T-helper 2 cell treated with Interferon-gamma antibody and Interleukin-4, amounts not matched to agents 100 ng/mL and 5 ng/mL, for 36 hours (primary cell): Measurements from ENCODE around the gene ZNF275. TPM values are rescaled to one million over a fixed set of nuclear protein-coding genes. Genes with fewer than 3 reads are reported as not detected.
"Not testable (repeated sequence)": the region's sequence is repeated elsewhere in the genome, so short reads cannot be mapped to it uniquely, and the experiment has no call there.

Source experiments
- intact Hi-C: fragments of 100-400 bp; cut with micrococcal nuclease; formaldehyde crosslinking; loops from one replicate; pipeline ENCODE4 v1.15.1; 2023
- total RNA-seq: library from RNA; stranded (reverse); gene quantifications from 2 replicates; pipeline ENCODE4 v1.2.3, GENCODE V29; 2022

The ZNF275 gene, protein sequence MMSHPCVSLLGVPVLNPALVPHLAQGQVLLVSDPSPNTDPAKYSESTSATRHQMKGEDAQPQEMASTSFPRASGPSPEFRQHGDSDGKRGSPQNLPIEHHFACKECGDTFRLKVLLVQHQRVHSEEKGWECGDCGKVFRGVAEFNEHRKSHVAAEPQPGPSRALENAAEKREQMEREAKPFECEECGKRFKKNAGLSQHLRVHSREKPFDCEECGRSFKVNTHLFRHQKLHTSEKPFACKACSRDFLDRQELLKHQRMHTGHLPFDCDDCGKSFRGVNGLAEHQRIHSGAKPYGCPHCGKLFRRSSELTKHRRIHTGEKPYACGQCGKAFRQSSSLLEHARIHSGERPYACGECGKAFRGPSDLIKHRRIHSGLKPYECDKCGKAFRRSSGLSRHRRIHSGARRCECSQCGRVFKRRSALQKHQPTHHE
- total RNA-seq: 20.1 and 20.7 TPM in 2 replicates

GRCh38 chrX:153333821-153334653, at the start of gene ZNF275:
Gene ZNF275 (plus strand): TSS chrX:153334153. CDS start chrX:153336680, 2,527 bp downstream.
- intact Hi-C loops: loop anchor here (1.0 to 10.0 kb wide), 3 partner anchors 9 to 379 kb away; partner anchors contain the start of gene CCNQ

- intact Hi-C loops: not testable (repeated sequence)
These were observed 48.3 kb upstream of the ZNF275 start for GRCh38 chrX:153285678-153286077.

GRCh38 chrX:153288807-153289206, 45.1 kb upstream of the ZNF275 start:
- intact Hi-C loops: not testable (repeated sequence)

DNA sequence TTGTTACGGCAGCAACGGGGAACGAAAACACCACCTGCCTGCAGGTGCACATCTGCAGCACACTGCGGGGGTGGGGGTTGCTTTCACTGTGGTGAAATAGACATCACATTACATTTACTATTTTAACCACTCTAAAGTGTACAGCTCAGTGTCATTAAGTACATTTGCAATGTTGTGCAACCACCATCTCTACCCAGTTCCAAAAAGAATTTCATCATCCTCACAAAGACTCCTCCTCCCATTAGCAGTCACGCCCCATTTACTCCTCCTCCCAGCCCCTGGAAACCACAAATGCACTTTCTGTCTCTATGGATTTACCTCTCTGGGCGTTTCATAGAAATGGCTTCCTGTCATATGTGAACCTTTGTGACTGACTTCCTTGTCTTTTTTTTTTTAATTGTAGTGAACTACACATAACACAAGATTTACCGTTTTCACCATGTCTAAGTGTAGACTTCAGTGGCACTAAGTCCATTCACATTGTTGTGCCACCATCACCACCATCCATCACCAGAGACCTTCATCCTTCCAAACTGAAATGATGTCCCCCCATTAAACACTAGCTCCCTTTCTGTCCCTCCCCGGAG, 40.4 kb upstream of the ZNF275 start:
- intact Hi-C loops: not testable (repeated sequence)

GRCh38 chrX:153297376-153297775, 36.6 kb upstream of the ZNF275 start:
- intact Hi-C loops: no loop called here

DNA sequence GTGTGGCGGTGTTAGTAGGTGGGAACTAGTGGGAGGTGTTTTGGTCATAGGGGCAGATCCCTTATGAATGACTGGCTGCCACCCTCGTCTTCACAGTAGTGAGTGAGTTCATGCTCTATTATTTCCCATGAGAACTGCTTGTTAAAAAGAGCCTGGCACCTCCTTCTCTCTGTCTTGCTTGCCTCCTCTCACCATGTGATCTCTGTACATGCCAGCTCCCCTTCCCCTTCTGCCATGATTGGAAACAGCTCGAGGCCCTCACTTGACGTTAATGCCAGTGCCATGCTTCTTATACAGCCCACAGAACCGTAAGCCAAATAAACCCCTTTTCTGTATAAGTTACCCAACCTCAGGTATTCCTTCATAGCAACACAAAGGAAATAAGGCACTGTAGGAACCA, 34.1 kb upstream of the ZNF275 start:
- intact Hi-C loops: no loop called here

DNA sequence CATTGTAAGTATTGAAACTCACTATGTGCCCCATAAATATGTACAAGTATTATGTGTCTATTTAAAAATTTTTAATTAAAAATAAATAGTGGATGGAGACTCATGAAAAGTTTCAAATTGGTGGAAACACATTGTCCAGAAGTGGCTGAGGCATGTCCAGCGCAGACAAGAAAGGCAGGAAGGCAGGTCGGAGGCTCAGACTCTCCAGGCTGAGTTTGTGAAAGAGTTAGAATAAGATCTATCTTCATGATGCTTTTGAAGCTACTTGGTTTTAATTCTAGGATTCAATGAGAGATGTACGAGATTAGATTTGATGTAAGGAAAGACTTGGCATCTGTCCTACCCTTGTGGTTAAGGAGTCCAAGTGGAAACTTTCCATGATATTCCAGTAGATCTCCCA, 32.2 kb upstream of the ZNF275 start:
- intact Hi-C loops: no loop called here

DNA sequence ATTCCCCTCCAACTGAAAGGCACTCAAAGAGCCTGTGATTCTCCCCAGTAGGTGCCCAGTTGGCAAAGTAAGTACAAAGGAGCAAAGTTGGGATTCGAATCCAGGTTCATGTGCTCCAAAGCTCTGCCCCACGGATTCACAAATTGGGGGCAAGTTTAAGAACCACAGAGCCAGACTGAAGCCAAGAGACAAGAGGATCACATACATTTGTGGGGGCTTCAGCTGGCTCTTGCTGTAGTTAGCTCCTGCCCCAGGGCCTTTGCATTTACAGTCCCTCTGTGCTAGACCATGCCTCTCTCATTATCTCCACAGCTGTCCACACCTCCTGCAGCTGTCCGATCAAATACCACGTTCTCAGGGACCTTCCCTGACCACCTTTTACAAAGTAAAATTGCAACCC, 31.2 kb upstream of the ZNF275 start:
- intact Hi-C loops: no loop called here

- intact Hi-C loops: no loop called here
These were observed 30.4 kb upstream of the ZNF275 start for GRCh38 chrX:153303276-153304262.

GRCh38 chrX:153304988-153305736, 28.8 kb upstream of the ZNF275 start:
- intact Hi-C loops: no loop called here

- intact Hi-C loops: no loop called here
These were observed 28.0 kb upstream of the ZNF275 start for GRCh38 chrX:153305972-153306371.

DNA sequence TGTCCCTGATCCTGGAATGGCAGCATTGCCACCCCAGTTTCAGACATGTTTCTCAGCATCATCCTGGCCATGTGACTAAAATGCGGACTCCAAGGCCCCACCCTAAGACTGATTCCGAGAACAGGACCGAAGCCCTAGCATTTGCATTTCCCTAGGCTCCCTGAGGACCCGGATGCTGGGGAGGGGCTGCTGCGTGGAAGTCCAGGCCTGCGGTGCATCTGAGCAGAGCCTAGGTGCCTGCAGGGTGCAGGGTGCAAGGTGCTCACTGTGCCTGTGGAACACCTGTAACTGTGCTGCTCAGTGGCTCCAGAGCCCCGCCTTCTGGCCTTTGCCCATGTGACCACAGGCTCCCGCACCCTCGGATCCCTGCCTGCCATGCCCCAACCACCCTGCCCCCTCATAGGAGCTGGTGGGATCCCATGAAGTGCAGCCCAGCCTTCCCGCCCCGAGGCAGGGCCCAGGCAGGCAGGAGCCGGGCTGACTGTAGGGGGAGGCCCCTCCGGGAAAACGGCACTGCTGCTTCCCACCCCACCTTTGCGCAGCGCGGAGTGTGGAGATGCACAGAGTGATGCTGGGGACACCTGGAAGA, 27.3 kb upstream of the ZNF275 start:
- intact Hi-C loops: no loop called here

DNA sequence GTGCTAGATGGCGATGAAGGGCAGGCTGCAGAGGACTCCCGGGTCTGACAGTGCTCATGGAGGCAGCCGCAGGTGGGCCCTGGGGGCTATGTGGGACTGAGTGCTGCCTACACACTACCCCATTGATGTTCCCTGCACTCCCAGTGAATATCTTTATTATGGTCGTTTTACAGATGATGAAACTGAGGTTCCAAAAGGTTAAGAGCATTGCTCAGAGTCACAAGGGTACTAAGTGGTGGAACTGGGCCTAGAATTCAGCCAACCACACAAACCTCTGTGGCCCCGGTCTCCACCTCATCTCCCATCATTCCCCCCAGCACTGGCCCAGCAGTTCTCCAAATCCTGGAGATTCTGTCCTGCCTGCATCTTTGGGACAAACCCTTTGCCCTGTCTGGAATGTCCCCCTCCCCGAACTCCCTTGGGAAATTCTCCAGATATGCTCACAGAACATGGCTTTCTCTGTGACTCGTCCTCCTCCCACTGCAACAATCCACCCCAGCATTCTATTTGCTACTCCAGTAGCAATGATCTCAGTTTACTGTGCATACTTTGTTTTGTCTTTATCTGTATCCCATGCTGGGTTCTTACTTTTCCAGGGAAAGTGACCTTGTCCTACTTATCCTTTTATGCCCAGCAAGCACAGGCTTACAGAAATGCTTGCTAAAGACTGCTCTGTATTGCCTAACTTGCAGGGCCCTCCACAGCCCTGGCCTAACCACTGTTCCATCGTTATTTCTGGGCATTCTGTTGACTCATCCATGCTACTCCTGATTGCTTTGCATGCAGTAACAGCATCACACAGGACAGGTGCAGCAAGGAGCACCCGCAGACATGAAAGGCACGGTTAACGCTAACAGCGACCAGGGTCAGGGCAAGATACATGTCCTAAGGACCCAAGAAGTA, 26.4 kb upstream of the ZNF275 start:
- intact Hi-C loops: no loop called here

GRCh38 chrX:153310901-153311300, 23.1 kb upstream of the ZNF275 start:
- intact Hi-C loops: no loop called here

DNA sequence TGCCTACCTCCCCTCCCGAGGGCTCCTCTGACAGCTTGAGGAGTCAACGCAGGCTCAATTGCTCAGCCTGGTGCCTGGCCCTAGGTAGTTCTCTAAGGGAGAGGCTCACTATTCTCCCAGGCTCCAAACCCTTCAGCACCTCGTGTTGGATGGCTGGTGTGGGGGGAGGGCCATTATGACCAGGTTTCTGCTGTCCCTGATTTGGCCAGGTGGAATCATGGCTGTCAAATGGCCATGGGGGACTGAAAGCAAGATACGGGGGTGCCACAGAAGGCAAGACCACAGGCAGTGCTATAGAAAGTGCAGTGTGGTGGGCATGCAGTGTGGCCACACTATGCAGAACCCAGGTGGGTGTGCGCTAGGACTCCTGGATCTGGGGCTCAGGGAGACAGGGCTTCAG, 21.9 kb upstream of the ZNF275 start:
- intact Hi-C loops: no loop called here

GRCh38 chrX:153312842-153313241, 21.1 kb upstream of the ZNF275 start:
- intact Hi-C loops: no loop called here

DNA sequence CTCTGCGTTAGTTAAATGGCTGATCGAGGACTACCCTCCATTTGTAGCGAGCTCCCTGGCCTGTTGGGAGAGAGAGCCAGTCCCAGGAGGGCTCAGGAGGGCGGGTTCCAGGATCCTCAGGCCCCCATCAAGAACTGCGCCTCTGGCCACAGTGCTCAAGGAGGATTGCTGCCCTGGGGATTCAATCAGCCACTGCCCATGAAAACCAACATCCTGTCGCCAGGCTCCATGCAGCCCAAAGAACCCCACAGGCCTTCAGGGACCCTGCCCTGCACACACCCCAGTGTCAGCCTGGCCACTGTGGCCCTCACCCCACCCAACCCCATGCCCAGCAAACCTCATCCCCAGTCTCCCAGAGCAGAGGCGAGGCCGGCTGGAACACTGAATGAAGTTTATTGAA, 16.6 kb upstream of the ZNF275 start:
- intact Hi-C loops: no loop called here

DNA sequence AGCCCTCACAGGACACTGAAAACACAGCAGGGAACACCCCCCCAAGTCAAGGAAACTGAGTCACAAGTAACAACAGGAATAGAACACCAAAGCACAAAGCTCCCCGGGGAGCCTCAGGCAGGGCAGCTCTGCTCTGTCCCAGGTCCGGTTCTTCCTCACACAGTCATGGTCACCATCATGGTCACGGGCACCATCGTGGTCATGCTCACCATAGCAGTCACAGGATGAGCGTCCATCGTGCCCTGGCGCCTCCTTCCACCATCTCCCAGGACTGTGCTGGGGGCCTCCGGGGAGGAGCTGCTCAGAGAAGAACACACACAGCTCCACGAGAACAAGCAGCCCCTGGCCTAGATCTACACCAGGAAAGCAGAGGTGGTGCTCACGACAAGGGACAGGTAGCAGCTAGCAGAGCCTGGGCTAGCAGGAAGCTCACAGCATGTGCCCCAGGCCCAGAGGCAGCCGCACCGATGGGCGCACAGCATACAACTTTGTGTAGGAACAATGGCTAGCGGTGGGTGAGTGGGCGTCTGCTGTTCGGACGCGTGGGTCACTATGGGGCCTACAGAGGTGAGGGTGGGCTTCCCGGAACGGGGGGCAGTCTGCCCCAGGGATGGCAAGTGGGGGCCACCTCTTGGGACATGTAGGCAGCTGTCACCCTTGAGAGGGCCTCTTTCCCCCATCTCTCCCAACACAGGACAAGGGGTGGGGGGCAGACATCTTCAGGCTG, 15.8 kb upstream of the ZNF275 start:
- intact Hi-C loops: no loop called here
